ENCODE results near the gene ZNF93.

DNA sequence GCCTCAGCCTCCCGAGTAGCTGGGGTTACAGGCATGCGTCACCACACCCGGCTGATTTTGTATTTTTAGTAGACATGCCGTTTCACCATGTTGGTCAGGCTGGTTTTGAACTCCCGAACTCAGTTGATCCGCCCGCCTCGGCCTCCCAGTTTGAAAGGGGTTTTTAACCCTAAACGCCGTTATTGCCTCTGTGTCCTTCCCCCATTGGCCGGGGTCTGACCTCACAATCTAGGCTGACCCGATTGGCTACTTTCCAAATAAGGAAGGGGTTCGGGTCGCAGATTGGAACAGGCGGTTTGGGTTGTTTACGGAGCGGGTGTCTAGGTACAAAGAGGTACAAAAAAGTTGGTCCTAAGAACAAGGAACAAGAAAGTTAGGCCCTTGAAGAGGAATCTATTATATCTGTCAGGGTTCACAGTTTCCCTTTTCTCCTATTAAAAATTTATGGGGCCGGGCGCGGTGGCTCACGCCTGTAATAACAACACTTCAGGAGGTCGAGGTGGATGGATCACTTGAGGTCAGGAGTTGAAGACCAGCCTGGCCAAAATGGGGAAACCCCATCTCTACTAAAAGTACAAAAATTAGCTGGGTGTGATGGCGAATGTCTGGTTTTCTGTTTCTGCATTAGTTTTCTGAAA lies 34.0 kb upstream of the ZNF93 start:
- TF ChIP-seq POLR2A (IDR thresholded peaks at IDR 0.05) (no peak), CTCF (IDR thresholded peaks at IDR 0.05) (no peak), POLR2AphosphoS5 (IDR thresholded peaks at IDR 0.05; ENCODE audit: insufficient read depth in 1 of 2, low read depth in 1 of 2) (no peak)

Data from vagina (tissue), 2 donors.